SK-N-SH (cell line): ENCODE results near the gene GRIK1. TPM values are rescaled to one million over a fixed set of nuclear protein-coding genes. Genes with fewer than 3 reads are reported as not detected.

Source experiments
- CTCF ChIA-PET: fragments of 300-600, 350-600 bp; formaldehyde crosslinking; extraction: SDS; loops from one replicate; lab custom pipeline; 2021; lab: Yijun Ruan, JAX
- POLR2A ChIA-PET: fragments of 350-600 bp; sonication (Branson Sonifier 250); formaldehyde crosslinking; extraction: SDS; loops from one replicate; lab custom pipeline; 2020; ENCODE audit warnings: antibody characterized with exemption, inconsistent platforms; lab: Yijun Ruan, JAX
- DNase-seq: peaks from one replicate; pipeline ENCODE4 v3.0.0; 2012
- H2AFZ ChIP-seq: fragments of 200-600 bp; sonication (generic); 2 replicates; pipeline ENCODE4 v1.8.1; 2016; ENCODE audit warnings: antibody characterized with exemption, mild to moderate bottlenecking, low read depth
- H3F3A ChIP-seq: fragments of 200-600 bp; sonication (generic); replicated peaks from 2 replicates; pipeline ENCODE3; 2016; ENCODE audit warnings: antibody characterized with exemption, mild to moderate bottlenecking; ENCODE audit not compliant: insufficient read depth
- H3K27ac ChIP-seq, 2 experiments: fragments of 200-500 bp in 1 of 2; fragments of 200-600 bp in 1 of 2; sonication (Bioruptor generic) in 1 of 2; sonication (generic), shearing (Covaris generic) in 1 of 2; 2 replicates each; pipeline versions ENCODE4 v1.5.1 to v1.6.1; 2014 to 2016; ENCODE audit warnings: low read depth in 2 of 2, inconsistent platforms in 1 of 2, low read length in 1 of 2, mild to moderate bottlenecking in 1 of 2, mixed read lengths in 1 of 2
- H3K27me3 ChIP-seq: fragments of 200-600 bp; sonication (generic), shearing (Covaris generic); 2 replicates; pipeline ENCODE4 v1.6.1; 2016; ENCODE audit warnings: mixed run types; ENCODE audit not compliant: insufficient read depth
- H3K36me3 ChIP-seq, 2 experiments: fragments of 200-500 bp in 1 of 2; fragments of 200-600 bp in 1 of 2; sonication (Bioruptor generic) in 1 of 2; sonication (generic) in 1 of 2; replicated peaks in 1 of 2; 2 replicates each; pipeline versions ENCODE3 to v1.5.1; 2014 to 2016; ENCODE audit warnings: low read length in 1 of 2, mild to moderate bottlenecking in 1 of 2; ENCODE audit not compliant: insufficient read depth in 2 of 2, control insufficient read depth in 1 of 2
- H3K4me1 ChIP-seq, 2 experiments: fragments of 200-500 bp in 1 of 2; fragments of 200-600 bp in 1 of 2; sonication (Bioruptor generic) in 1 of 2; sonication (generic), shearing (Covaris generic) in 1 of 2; 2 replicates each; pipeline versions ENCODE4 v1.5.1 to v1.6.1; 2014 to 2016; ENCODE audit warnings: low read depth in 1 of 2, low read length in 1 of 2, mixed run types in 1 of 2; ENCODE audit not compliant: insufficient read depth in 2 of 2, control insufficient read depth in 1 of 2
- H3K4me2 ChIP-seq: fragments of 200-600 bp; sonication (generic), shearing (Covaris generic); 2 replicates; pipeline ENCODE4 v1.6.1; 2017; ENCODE audit warnings: mixed run types
- H3K4me3 ChIP-seq, 2 experiments: fragments of 200-500 bp in 1 of 2; fragments of 200-600 bp in 1 of 2; sonication (Bioruptor generic) in 1 of 2; sonication (generic), shearing (Covaris generic) in 1 of 2; 2 replicates each; pipeline versions ENCODE4 v1.5.1 to v1.8.1; 2014 to 2016; ENCODE audit warnings: low read depth in 2 of 2, inconsistent platforms in 1 of 2, low read length in 1 of 2, mild to moderate bottlenecking in 1 of 2, mixed read lengths in 1 of 2, moderate library complexity in 1 of 2
- H3K79me2 ChIP-seq: fragments of 200-600 bp; sonication (generic); 2 replicates; pipeline ENCODE4 v1.8.1; 2017; ENCODE audit warnings: mild to moderate bottlenecking; ENCODE audit not compliant: insufficient read depth
- H3K9ac ChIP-seq: fragments of 200-600 bp; sonication (generic); 2 replicates; pipeline ENCODE4 v1.6.1; 2017; ENCODE audit warnings: mixed run types
- H3K9me2 ChIP-seq: fragments of 200-600 bp; sonication (generic); 2 replicates; pipeline ENCODE4 v1.6.1; 2017; ENCODE audit warnings: mixed run types
- H3K9me3 ChIP-seq: fragments of 200-600 bp; sonication (generic); 2 replicates; pipeline ENCODE4 v1.6.1; 2017; ENCODE audit warnings: mixed run types, mild to moderate bottlenecking, moderate library complexity
- H4K20me1 ChIP-seq: fragments of 200-600 bp; sonication (generic); 2 replicates; pipeline ENCODE4 v1.6.1; 2017; ENCODE audit warnings: mild to moderate bottlenecking, mixed run types; ENCODE audit not compliant: insufficient read depth
- CTCF ChIP-seq: fragments of 200-600 bp; sonication (generic); IDR thresholded peaks from 2 replicates; pipeline ENCODE4 v1.6.1; 2017; ENCODE audit warnings: antibody characterized with exemption, mild to moderate bottlenecking, moderate library complexity
- ELF1 ChIP-seq: IDR thresholded peaks from 2 replicates; pipeline ENCODE4 v1.4.0; 2012
- EP300 ChIP-seq, 2 experiments: IDR thresholded peaks; 2 replicates each; pipeline versions ENCODE4 v1.4.0 to v1.6.1; 2012; ENCODE audit warnings: borderline replicate concordance in 1 of 2, low read depth in 1 of 2, low read length in 1 of 2
- EZH2phosphoT487 ChIP-seq: fragments of 200-600 bp; sonication (generic); IDR thresholded peaks from 2 replicates; pipeline ENCODE4 v1.6.1; 2017; ENCODE audit warnings: low read depth, mixed run types, mild to moderate bottlenecking, antibody characterized with exemption, moderate library complexity, borderline replicate concordance
- FOSL2 ChIP-seq: IDR thresholded peaks from 2 replicates; pipeline ENCODE4 v1.4.0; 2012; ENCODE audit warnings: low read depth, mild to moderate bottlenecking, moderate library complexity, borderline replicate concordance
- FOXM1 ChIP-seq: IDR thresholded peaks from 2 replicates; pipeline ENCODE4 v1.4.0; 2012; ENCODE audit warnings: low read depth, mild to moderate bottlenecking
- GABPA ChIP-seq: IDR thresholded peaks from 2 replicates; pipeline ENCODE4 v1.4.0; 2012; ENCODE audit warnings: low read depth, mild to moderate bottlenecking
- GATA2 ChIP-seq: sonication (generic); formaldehyde crosslinking; IDR thresholded peaks from 2 replicates; pipeline ENCODE4 v1.5.0; 2020; ENCODE audit warnings: mild to moderate bottlenecking, missing genetic modification reagents
- IRF3 ChIP-seq: fragments of 150-350 bp; IDR thresholded peaks from 2 replicates; pipeline ENCODE4 v1.6.1; 2016; ENCODE audit warnings: mild to moderate bottlenecking, low read depth, low read length
- JUND ChIP-seq: IDR thresholded peaks from 2 replicates; pipeline ENCODE4 v1.4.0; 2012
- MAX ChIP-seq: IDR thresholded peaks from 2 replicates; pipeline ENCODE4 v1.4.0; 2012; ENCODE audit warnings: low read depth
- MXI1 ChIP-seq: IDR thresholded peaks from 2 replicates; pipeline ENCODE4 v1.6.1; 2012; ENCODE audit warnings: mild to moderate bottlenecking, low read depth, low read length, improper control_type of control experiment
- RAD21 ChIP-seq: IDR thresholded peaks from 2 replicates; pipeline ENCODE4 v1.6.1; 2012; ENCODE audit warnings: mild to moderate bottlenecking, low read length
- RCOR1 ChIP-seq: fragments of 150-350 bp; IDR thresholded peaks from 2 replicates; pipeline ENCODE4 v1.6.1; 2017; ENCODE audit warnings: antibody characterized with exemption, low read length
- RXRA ChIP-seq: IDR thresholded peaks from 2 replicates; pipeline ENCODE4 v1.4.0; 2012; ENCODE audit warnings: low read depth, mild to moderate bottlenecking, borderline replicate concordance
- SMC3 ChIP-seq: IDR thresholded peaks from 2 replicates; pipeline ENCODE4 v1.6.1; 2012; ENCODE audit warnings: low read depth, low read length, improper control_type of control experiment
- TCF12 ChIP-seq: IDR thresholded peaks from 2 replicates; pipeline ENCODE4 v1.4.0; 2012
- WGBS: methylation state at CpG from one replicate; pipeline ENCODE4 v1.1.6; 2017; ENCODE audit warnings: low lambda C conversion rate; 5-methylcytosine and 5-hydroxymethylcytosine counted together
- polyA plus RNA-seq, 3 experiments: library from polyadenylated mRNA; depleted of rRNA; stranded (reverse); fragments of >200 nt; gene quantifications; 2 replicates each; pipeline ENCODE4 v1.2.3, GENCODE V29; 2012

The GRIK1 gene
- polyA plus RNA-seq, 1 of the 3 experiments (the other 2 are of a cell fraction): not detected

- H3K36me3 ChIP-seq: no peaks in the 10 kb centered on the region
- H2AFZ ChIP-seq: no peak overlapping the region
- no peak overlapping the region for H3K27ac ChIP-seq
- no peaks in the 10 kb centered on the region for H3F3A ChIP-seq
- H3K4me1 ChIP-seq: no peaks in the 10 kb centered on the region
- no peaks in the 10 kb centered on the region for H4K20me1 ChIP-seq
- no peak overlapping the region for H3K4me2 ChIP-seq
- no peaks in the 10 kb centered on the region for H3K9me2 ChIP-seq
- peaks cover 26% of the 10 kb centered on the region for H3K27me3 ChIP-seq
- TF ChIP-seq RCOR1 (no peak), MXI1 (no peak), RAD21 (no peak), EP300 (IDR thresholded peaks at IDR 0.05; ENCODE audit: borderline replicate concordance in 1 of 2, low read depth in 1 of 2, low read length in 1 of 2) (no peak), FOXM1 (no peak), SMC3 (no peak), IRF3 (no peak), RXRA (no peak), GATA2 (CRISPR knock-in tag) (no peak), GABPA (no peak), CTCF (no peak), TCF12 (no peak), ELF1 (no peak)
- TF ChIP-seq, all 33 proteins: peak for 0
- Histone ChIP-seq H3K79me2 (no peaks in the 10 kb centered on the region), H3K9me3 (no peaks in the 10 kb centered on the region), H3K4me3 (no peak overlapping the region), H3K9ac (no peak overlapping the region)
- 2% methylated on average over 6 of the region's 6 CpGs for WGBS
- POLR2A ChIA-PET: no interaction called here
- CTCF ChIA-PET: interaction anchor here (1.0 to 1.7 kb wide), 2 partner anchors 9 to 11 kb away, joined by 4 read pairs; no protein-coding TSS in a partner anchor
- no peak for DNase-seq
Observed at GRCh38 chr21:29940361-29940760, 565 bp upstream of the GRIK1 start.

GRCh38 chr21:29939104-29939923 lies 482 bp downstream of the GRIK1 start:
- Histone ChIP-seq H3K27ac (no peak overlapping the region), H3K4me2 (peak overlapping the region; percentile 62; the same call in 1 of the 2 replicates), H3K4me1 (no peaks in the 10 kb centered on the region), H3K36me3 (no peaks in the 10 kb centered on the region), H2AFZ (peak overlapping the region; percentile 11; the same call in 1 of the 2 replicates), H3K9me2 (no peaks in the 10 kb centered on the region), H3K79me2 (no peaks in the 10 kb centered on the region), H3F3A (no peaks in the 10 kb centered on the region), H3K9me3 (no peaks in the 10 kb centered on the region), H3K9ac (no peak overlapping the region), H3K27me3 (peaks cover 26% of the 10 kb centered on the region), H4K20me1 (no peaks in the 10 kb centered on the region), H3K4me3 (peak overlapping the region in 1 of 2 experiments; percentile 6; a peak in 2 of 4 replicates)
- 14% methylated on average over 48 of the region's 62 CpGs for WGBS
- no peak for TF ChIP-seq EZH2phosphoT487
- TF ChIP-seq ELF1: no peak
- no peak for TF ChIP-seq MAX
- no peak for TF ChIP-seq CTCF
- no peak for TF ChIP-seq FOSL2
- no peak for TF ChIP-seq GABPA
- TF ChIP-seq TCF12: no peak
- TF ChIP-seq JUND: no peak
- TF ChIP-seq RCOR1: no peak
- POLR2A ChIA-PET: no interaction called here
- DNase-seq: peak; percentile 11
- CTCF ChIA-PET: interaction anchor here (1.0 kb wide), 1 partner anchor 10 kb away, joined by 4 read pairs; no protein-coding TSS in a partner anchor
